RPMI7951 (cell line): ENCODE measurements around the gene TRIM45. TPM values are rescaled to one million over a fixed set of nuclear protein-coding genes. Genes with fewer than 3 reads are reported as not detected.

Source experiments
- total RNA-seq: library from RNA; depleted of rRNA; stranded (reverse); fragments of >200 nt; shearing (Covaris generic); gene quantifications from 2 replicates; pipeline ENCODE4 v1.2.3, GENCODE V29; 2014; rRNA removed

Gene TRIM45
- total RNA-seq, 1 experiment from 2014 or later, result 3.6 TPM

Other genes with a start within 250 kb of the TRIM45 start
- 76.1 and 101 TPM in 2 replicates for gene PTGFRN, start 211.8 kb downstream of the TRIM45 start, total RNA-seq
- gene CD101, start 120.0 kb downstream of the TRIM45 start, total RNA-seq, result 0.39 and 0.48 TPM in 2 replicates
- gene TTF2, start 61.4 kb downstream of the TRIM45 start, total RNA-seq, result 12.8 and 23.4 TPM in 2 replicates
- gene VTCN1, start 89.2 kb upstream of the TRIM45 start, total RNA-seq, result not detected in 2 replicates
- gene MAN1A2, start 245.7 kb upstream of the TRIM45 start, total RNA-seq, result 25.0 and 30.9 TPM in 2 replicates